ENCODE measurements around the gene TAS1R3. TPM values are rescaled to one million over a fixed set of nuclear protein-coding genes. Genes with fewer than 3 reads are reported as not detected.

The TAS1R3 gene
- total RNA-seq, 2 experiments from 2014 or later, result 0.13 to 0.14 TPM

DNA sequence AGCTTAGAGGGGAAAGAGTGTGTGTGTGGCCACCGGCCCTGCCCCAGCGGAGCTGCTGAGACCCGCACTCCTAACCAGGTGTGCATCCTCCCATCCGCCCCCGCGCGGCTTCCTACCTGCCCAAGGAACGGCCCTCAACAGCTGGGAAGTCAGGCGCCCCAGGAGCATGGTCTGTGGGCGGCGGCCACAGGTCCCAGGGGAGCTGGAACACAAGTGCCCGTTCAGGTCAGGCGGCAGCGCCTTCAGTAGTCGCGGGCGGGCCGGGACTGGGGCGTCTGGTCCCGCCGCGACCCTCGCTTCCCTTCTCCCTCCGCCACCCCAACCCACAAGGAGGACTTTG lies 43.5 kb downstream of the TAS1R3 start:
- POLR2A ChIA-PET, result interaction anchor here (0.8 to 3.1 kb wide), 11 partner anchors 12 to 361 kb away, joined by 3 to 24 read pairs (median 4); partner anchors contain the start of genes CCNL2, ISG15 and MRPL20
- intact Hi-C loops (cut with micrococcal nuclease), result no loop called here
- no peak for DNase-seq
- Mint-ChIP-seq H3K4me3 (peak overlapping the region; percentile 86), H3K36me3 (ENCODE audit: low read depth) (peaks cover 9% of the 10 kb centered on the region), H3K27me3 (no peaks in the 10 kb centered on the region), H3K4me1 (ENCODE audit: low read depth) (peaks cover 31% of the 10 kb centered on the region), H3K27ac (peak overlapping the region; percentile 96), H3K9me3 (no peaks in the 10 kb centered on the region)
- no peak for ATAC-seq
- TF ChIP-seq, protein P1, sequence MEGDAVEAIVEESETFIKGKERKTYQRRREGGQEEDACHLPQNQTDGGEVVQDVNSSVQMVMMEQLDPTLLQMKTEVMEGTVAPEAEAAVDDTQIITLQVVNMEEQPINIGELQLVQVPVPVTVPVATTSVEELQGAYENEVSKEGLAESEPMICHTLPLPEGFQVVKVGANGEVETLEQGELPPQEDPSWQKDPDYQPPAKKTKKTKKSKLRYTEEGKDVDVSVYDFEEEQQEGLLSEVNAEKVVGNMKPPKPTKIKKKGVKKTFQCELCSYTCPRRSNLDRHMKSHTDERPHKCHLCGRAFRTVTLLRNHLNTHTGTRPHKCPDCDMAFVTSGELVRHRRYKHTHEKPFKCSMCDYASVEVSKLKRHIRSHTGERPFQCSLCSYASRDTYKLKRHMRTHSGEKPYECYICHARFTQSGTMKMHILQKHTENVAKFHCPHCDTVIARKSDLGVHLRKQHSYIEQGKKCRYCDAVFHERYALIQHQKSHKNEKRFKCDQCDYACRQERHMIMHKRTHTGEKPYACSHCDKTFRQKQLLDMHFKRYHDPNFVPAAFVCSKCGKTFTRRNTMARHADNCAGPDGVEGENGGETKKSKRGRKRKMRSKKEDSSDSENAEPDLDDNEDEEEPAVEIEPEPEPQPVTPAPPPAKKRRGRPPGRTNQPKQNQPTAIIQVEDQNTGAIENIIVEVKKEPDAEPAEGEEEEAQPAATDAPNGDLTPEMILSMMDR (IDR thresholded peaks at IDR 0.05), result no peak
- CTCF ChIA-PET, result interaction anchor here (1.0 to 5.3 kb wide), 4 partner anchors 22 to 260 kb away, joined by 3 to 40 read pairs (median 10); partner anchors contain the start of gene CCNL2

- ChIA-PET POLR2A (interaction anchor here (0.6 to 3.1 kb wide), 13 partner anchors 11 to 362 kb away, joined by 3 to 24 read pairs (median 4); partner anchors contain the start of genes CCNL2, ISG15 and MRPL20), CTCF (interaction anchor here (1.0 to 2.3 kb wide), 5 partner anchors 24 to 260 kb away, joined by 3 to 12 read pairs (median 4); partner anchors contain the start of gene CCNL2)
- Mint-ChIP-seq H3K36me3 (ENCODE audit: low read depth) (peaks cover 9% of the 10 kb centered on the region), H3K4me3 (peak within 1 kb of the TSS; percentile 86), H3K9me3 (no peaks in the 10 kb centered on the region), H3K27ac (peak within 1 kb of the TSS; percentile 96), H3K27me3 (no peaks in the 10 kb centered on the region), H3K4me1 (ENCODE audit: low read depth) (peaks cover 31% of the 10 kb centered on the region)
- TF ChIP-seq, protein P1 (IDR thresholded peaks at IDR 0.05), result no peak
- intact Hi-C loops (cut with micrococcal nuclease), result no loop called here
- DNase-seq, result peak; percentile 99
- peak; percentile 91 for ATAC-seq
Observed at GRCh38 chr1:1374929-1375662, 44.0 kb downstream of the TAS1R3 start, which contains the start of gene AURKAIP1. AURKAIP1 (minus strand) TSS chr1:1375207; CDS start chr1:1374756, 451 bp downstream.

DNA sequence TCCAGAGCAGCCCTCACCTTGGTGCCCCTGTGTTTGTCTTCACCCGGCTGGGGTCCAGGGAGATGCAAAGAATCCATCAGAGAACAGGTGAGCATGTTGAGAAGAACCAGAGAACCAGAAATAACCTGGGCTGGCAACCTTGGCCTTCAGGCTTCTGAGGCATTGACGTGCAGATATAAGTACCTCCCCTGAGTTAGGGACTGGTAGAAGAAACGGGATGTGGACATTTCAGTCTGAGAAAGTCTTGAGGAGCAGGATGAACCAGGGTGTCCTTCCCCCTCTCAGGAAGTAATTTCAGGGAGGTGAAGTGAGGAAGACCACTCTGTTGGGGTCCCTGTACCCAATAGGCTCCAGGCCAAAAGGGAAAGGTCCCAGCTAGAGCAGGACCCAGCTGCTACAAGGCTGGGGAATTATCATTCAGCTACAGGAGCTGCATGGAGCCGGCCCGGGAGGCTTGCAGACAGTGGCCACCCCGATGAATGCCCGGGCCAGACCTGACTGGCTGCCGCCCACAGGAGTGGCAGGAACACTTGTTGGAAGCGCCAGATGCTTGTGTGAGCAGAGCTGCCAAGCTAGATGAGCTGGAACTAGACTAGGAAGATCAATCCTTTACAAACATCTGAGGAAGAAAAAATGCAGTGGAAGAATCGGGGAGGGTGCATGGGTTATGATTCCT lies 45.6 kb downstream of the TAS1R3 start:
- ATAC-seq, result no peak
- ChIA-PET POLR2A (interaction anchor here (1.2 to 3.1 kb wide), 2 partner anchors 23 kb away, joined by 4 to 24 read pairs; partner anchors contain the start of gene CCNL2), CTCF (no interaction called here)
- H3K9me3 Mint-ChIP-seq, result no peaks in the 10 kb centered on the region
- no peak for DNase-seq
- H3K4me1 Mint-ChIP-seq (ENCODE audit: low read depth), result peaks cover 21% of the 10 kb centered on the region
- H3K27ac Mint-ChIP-seq, result peak overlapping the region; percentile 43
- intact Hi-C loops (cut with micrococcal nuclease), result no loop called here
- TF ChIP-seq, protein P1 (IDR thresholded peaks at IDR 0.05), result no peak
- H3K27me3 Mint-ChIP-seq, result no peaks in the 10 kb centered on the region
- H3K4me3 Mint-ChIP-seq, result peak overlapping the region; percentile 86
- peaks cover 9% of the 10 kb centered on the region for H3K36me3 Mint-ChIP-seq (ENCODE audit: low read depth)

DNA sequence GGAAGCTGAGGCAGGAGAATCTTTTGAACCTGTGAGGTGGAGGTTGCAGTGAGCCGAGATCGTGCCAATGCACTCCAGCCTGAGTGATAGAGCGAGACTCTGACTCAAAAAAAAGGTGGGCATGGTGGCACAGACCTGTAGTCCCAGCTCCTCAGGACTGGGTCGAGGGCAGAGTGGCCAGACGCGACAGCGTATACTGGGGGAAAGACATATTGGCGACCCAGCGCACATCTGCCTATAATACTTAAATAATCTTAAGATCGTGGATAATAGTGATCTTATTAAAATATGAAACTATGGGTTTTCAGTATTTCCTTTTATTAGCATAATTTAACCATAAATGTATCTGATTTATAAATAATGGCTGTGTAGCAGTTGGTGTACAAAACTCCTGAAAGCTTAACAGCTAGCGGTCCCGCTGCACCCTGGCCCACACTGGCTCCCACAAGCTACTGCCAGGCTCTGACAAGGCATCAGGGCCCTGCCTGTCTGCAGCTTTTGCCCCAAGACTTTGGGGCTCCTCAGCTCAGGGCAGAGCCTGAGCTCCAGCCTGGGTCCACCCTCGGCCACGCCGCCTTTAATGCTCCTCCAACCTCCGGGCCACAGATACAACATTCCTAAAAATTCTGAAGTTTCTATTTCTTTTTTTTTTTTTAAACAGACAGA lies 46.6 kb downstream of the TAS1R3 start:
- intact Hi-C loops (cut with micrococcal nuclease), result no loop called here
- Mint-ChIP-seq H3K36me3 (ENCODE audit: low read depth) (peaks cover 9% of the 10 kb centered on the region), H3K27me3 (no peaks in the 10 kb centered on the region), H3K27ac (no peak overlapping the region), H3K9me3 (no peaks in the 10 kb centered on the region), H3K4me3 (no peak overlapping the region), H3K4me1 (ENCODE audit: low read depth) (peaks cover 15% of the 10 kb centered on the region)
- no peak for ATAC-seq
- POLR2A ChIA-PET, result interaction anchor here (1.1 to 1.2 kb wide), 2 partner anchors 12 to 22 kb away, joined by 3 to 4 read pairs; partner anchors contain the start of gene CCNL2
- CTCF ChIA-PET, result interaction anchor here (1.5 to 1.8 kb wide), 3 partner anchors 22 to 255 kb away, joined by 3 to 6 read pairs (median 6); partner anchors contain the start of gene CCNL2
- DNase-seq, result no peak
- TF ChIP-seq, protein P1 (IDR thresholded peaks at IDR 0.05), result no peak
